GM04503 (cell line): ENCODE results near the gene OXT.
"Not testable (repeated sequence)": the region's sequence is repeated elsewhere in the genome, so short reads cannot be mapped to it uniquely, and the experiment has no call there.

Source experiments
- DNase-seq: peaks from one replicate; pipeline ENCODE4 v3.0.0-alpha.2; 2012; ENCODE audit warnings: low read depth

The OXT gene

GRCh38 chr20:3047486-3048419, 23.7 kb upstream of the OXT start:
- no peak for DNase-seq

- no peak for DNase-seq
Observed at GRCh38 chr20:3051385-3052019, 19.9 kb upstream of the OXT start.

- DNase-seq = no peak
Observed at GRCh38 chr20:3059489-3059888, 11.9 kb upstream of the OXT start.

- not testable (repeated sequence) for DNase-seq
Observed at GRCh38 chr20:3064119-3064518, 7.3 kb upstream of the OXT start.

- DNase-seq = no peak
Observed at GRCh38 chr20:3067139-3068014, 4.0 kb upstream of the OXT start.

- DNase-seq = no peak
Observed at GRCh38 chr20:3068075-3068474, 3.3 kb upstream of the OXT start.

- DNase-seq = no peak
Observed at GRCh38 chr20:3068986-3069900, 2.2 kb upstream of the OXT start.

GRCh38 chr20:3070725-3071124, 695 bp upstream of the OXT start:
- no peak for DNase-seq

GRCh38 chr20:3071266-3071609, 182 bp upstream of the OXT start:
- no peak for DNase-seq

GRCh38 chr20:3072530-3073250, 1.3 kb downstream of the OXT start:
- DNase-seq = no peak

- not testable (repeated sequence) for DNase-seq
Observed at GRCh38 chr20:3073251-3073643, 1.8 kb downstream of the OXT start.

- no peak for DNase-seq
Observed at GRCh38 chr20:3074812-3075211, 3.4 kb downstream of the OXT start.

GRCh38 chr20:3075315-3075714, 3.9 kb downstream of the OXT start:
- not testable (repeated sequence) for DNase-seq

- no peak for DNase-seq
Observed at GRCh38 chr20:3077618-3078134, 6.3 kb downstream of the OXT start.

GRCh38 chr20:3080939-3081388, 9.5 kb downstream of the OXT start:
- DNase-seq = peak; percentile 50

- DNase-seq = no peak
Observed at GRCh38 chr20:3081641-3082040, 10.2 kb downstream of the OXT start.

GRCh38 chr20:3082306-3082951, 11.0 kb downstream of the OXT start:
- no peak for DNase-seq

- DNase-seq = no peak
Observed at GRCh38 chr20:3082955-3083952, 11.8 kb downstream of the OXT start.
